ENCODE results near the gene RFXANK. TPM values are rescaled to one million over a fixed set of nuclear protein-coding genes. Genes with fewer than 3 reads are reported as not detected.

Gene RFXANK
- total and polyA plus RNA-seq, 4 donors = 28.6 to 103 (median 57.8) TPM

DNA sequence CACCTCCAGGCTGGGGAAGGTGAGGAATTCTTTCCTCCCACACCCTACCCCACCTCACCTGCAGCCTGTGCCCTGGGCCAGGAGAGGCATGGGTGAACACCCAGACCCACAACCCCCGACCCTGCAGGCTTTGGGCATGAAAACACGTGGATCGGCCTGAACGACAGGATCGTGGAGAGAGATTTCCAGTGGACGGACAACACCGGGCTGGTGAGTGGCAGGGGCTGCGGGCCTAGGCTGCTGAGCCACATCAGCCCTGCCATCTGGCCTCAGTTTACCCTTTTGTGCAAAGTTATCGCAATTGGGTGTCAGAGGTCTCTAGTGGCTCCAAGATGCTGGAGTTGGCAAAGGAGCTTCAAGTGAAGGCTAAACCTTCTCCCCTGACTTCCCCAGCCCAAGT is 48.4 kb downstream of the RFXANK start:
- H3K27ac ChIP-seq (ENCODE audit: low read depth, low read length) = no peak overlapping the region
- H3K4me1 ChIP-seq (ENCODE audit: control insufficient read depth, insufficient read depth, low read length) = no peaks in the 10 kb centered on the region
- WGBS (ENCODE audit: insufficient coverage) = 78% methylated on average over 9 of the region's 9 CpGs
- DNase-seq (ENCODE audit: low read depth in 4 of 6, low spot score in 6 of 6) = no peak
- peaks cover 85% of the 10 kb centered on the region for H3K36me3 ChIP-seq (ENCODE audit: control insufficient read depth, insufficient read depth, low read length)
- H3K4me3 ChIP-seq (ENCODE audit: low read depth, low read length) = no peak overlapping the region
- H3K9me3 ChIP-seq (ENCODE audit: control insufficient read depth, insufficient read depth, low read length) = no peaks in the 10 kb centered on the region
- no peaks in the 10 kb centered on the region for H3K27me3 ChIP-seq (ENCODE audit: control insufficient read depth, insufficient read depth, low read length)

DNA sequence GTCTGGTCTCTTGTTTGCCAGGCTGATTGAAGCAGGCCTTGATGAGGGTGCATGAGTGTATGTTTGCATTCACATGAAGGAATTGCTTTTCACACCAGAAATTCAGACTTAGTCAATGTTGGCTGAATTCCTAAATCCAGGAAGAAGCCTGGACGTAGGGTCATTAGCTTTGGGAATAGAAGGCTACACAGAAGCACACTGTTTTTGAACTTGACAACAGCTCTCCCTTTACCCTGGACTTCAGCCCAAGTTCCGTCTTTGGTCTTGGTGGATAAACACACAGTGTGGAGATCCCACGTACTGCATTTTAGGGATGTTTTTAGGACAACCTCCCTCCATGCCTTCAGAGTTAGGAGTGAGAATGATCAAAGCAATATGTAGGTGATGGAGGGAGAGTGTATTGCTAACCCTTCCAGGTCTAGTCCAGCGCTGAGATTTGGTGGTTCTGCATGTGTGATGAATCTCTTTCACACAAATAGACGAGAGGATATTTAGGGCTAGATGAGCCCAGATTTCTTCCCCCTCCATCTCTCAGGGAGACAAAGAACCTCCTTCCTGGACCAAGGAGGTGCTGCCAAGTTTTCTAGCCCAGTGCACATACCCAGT is 58.2 kb downstream of the RFXANK start:
- Histone ChIP-seq H3K27me3 (ENCODE audit: control insufficient read depth, insufficient read depth, low read length) (no peaks in the 10 kb centered on the region), H3K27ac (ENCODE audit: low read depth, low read length) (no peak overlapping the region), H3K4me3 (ENCODE audit: low read depth, low read length) (no peak overlapping the region), H3K9me3 (ENCODE audit: control insufficient read depth, insufficient read depth, low read length) (no peaks in the 10 kb centered on the region), H3K36me3 (ENCODE audit: control insufficient read depth, insufficient read depth, low read length) (peaks cover 56% of the 10 kb centered on the region), H3K4me1 (ENCODE audit: control insufficient read depth, insufficient read depth, low read length) (peaks cover 8% of the 10 kb centered on the region)
- DNase-seq (ENCODE audit: low read depth in 4 of 6, low spot score in 6 of 6) = peak in 2 of 6 donors; percentile 18 to 52
- WGBS (ENCODE audit: insufficient coverage) = no CpG with 5 or more reads among the region's 5 CpGs

Small RNAs within 50 kb of the gene (small RNA-seq; reads per million reads assigned to genes)
- gene RNU6-1028P (ENCODE audit: low replicate concordance) = not detected

Other genes with a start within 250 kb of the RFXANK start
- gene SUGP2, start 158.7 kb upstream of the RFXANK start, total RNA-seq = 10 to 100 TPM; 76.8 to 83.2 TPM
- 100 to 1,000 TPM; 176 to 198 TPM for gene SUGP2, start 158.7 kb upstream of the RFXANK start, polyA plus RNA-seq (ENCODE audit: insufficient read length in 2 of 2)
- 10 to 100 TPM; 28.0 to 29.3 TPM for gene ARMC6, start 158.7 kb upstream of the RFXANK start, total RNA-seq
- gene ARMC6, start 158.7 kb upstream of the RFXANK start, polyA plus RNA-seq (ENCODE audit: insufficient read length in 2 of 2) = 10 to 100 TPM; 42.8 to 49.0 TPM
- 1 to 10 TPM; 7.6 to 9.9 TPM for gene SLC25A42, start 128.3 kb upstream of the RFXANK start, total RNA-seq
- 10 to 100 TPM; 19.8 to 25.0 TPM for gene SLC25A42, start 128.3 kb upstream of the RFXANK start, polyA plus RNA-seq (ENCODE audit: insufficient read length in 2 of 2)
- 10 to 100 TPM in 1 of 2 donors, 1 to 10 TPM in 1; 9.6 to 23.4 TPM for gene TMEM161A, start 53.8 kb upstream of the RFXANK start, total RNA-seq
- gene TMEM161A, start 53.8 kb upstream of the RFXANK start, polyA plus RNA-seq (ENCODE audit: insufficient read length in 2 of 2) = 10 to 100 TPM; 25.1 to 36.8 TPM
- gene MEF2B, start 22.0 kb upstream of the RFXANK start, total RNA-seq = under 1 TPM in 1 of 2 donors, not detected in 1; 0.88 TPM
- 1 to 10 TPM; 1.7 to 3.5 TPM for gene MEF2B, start 22.0 kb upstream of the RFXANK start, polyA plus RNA-seq (ENCODE audit: insufficient read length in 2 of 2)
- gene BORCS8, start 106 bp upstream of the RFXANK start, total RNA-seq = 10 to 100 TPM; 13.6 to 17.9 TPM
- 10 to 100 TPM; 30.1 to 38.4 TPM for gene BORCS8, start 106 bp upstream of the RFXANK start, polyA plus RNA-seq (ENCODE audit: insufficient read length in 2 of 2)
- 10 to 100 TPM in 1 of 2 donors, 1 to 10 TPM in 1; 8.0 to 14.4 TPM for gene NR2C2AP, start 11.2 kb downstream of the RFXANK start, total RNA-seq
- 10 to 100 TPM; 17.2 to 18.1 TPM for gene NR2C2AP, start 11.2 kb downstream of the RFXANK start, polyA plus RNA-seq (ENCODE audit: insufficient read length in 2 of 2)
- 100 to 1,000 TPM; 135 to 184 TPM for gene NCAN, start 19.7 kb downstream of the RFXANK start, total RNA-seq
- gene NCAN, start 19.7 kb downstream of the RFXANK start, polyA plus RNA-seq (ENCODE audit: insufficient read length in 2 of 2) = 100 to 1,000 TPM; 491 to 623 TPM
- gene TM6SF2, start 81.0 kb downstream of the RFXANK start, total RNA-seq = 1 to 10 TPM in 1 of 2 donors, under 1 TPM in 1; 0.89 to 2.8 TPM
- 1 to 10 TPM; 1.8 to 3.2 TPM for gene TM6SF2, start 81.0 kb downstream of the RFXANK start, polyA plus RNA-seq (ENCODE audit: insufficient read length in 2 of 2)
- gene SUGP1, start 128.3 kb downstream of the RFXANK start, total RNA-seq = 10 to 100 TPM; 35.5 to 40.3 TPM
- gene SUGP1, start 128.3 kb downstream of the RFXANK start, polyA plus RNA-seq (ENCODE audit: insufficient read length in 2 of 2) = 10 to 100 TPM; 61.3 to 62.3 TPM
- gene MAU2, start 128.6 kb downstream of the RFXANK start, total RNA-seq = 10 to 100 TPM; 28.0 to 41.8 TPM
- 10 to 100 TPM; 52.4 to 78.8 TPM for gene MAU2, start 128.6 kb downstream of the RFXANK start, polyA plus RNA-seq (ENCODE audit: insufficient read length in 2 of 2)
- 10 to 100 TPM; 14.2 to 26.3 TPM for gene GATAD2A, start 213.4 kb downstream of the RFXANK start, total RNA-seq
- gene GATAD2A, start 213.4 kb downstream of the RFXANK start, polyA plus RNA-seq (ENCODE audit: insufficient read length in 2 of 2) = 10 to 100 TPM; 43.7 to 44.1 TPM